Endothelial cell of umbilical vein (primary cell): ENCODE results near the gene GAB1. TPM values are rescaled to one million over a fixed set of nuclear protein-coding genes. Genes with fewer than 3 reads are reported as not detected.

ENCODE experiments used
- BruUV-seq: library from RNA; stranded (reverse); fragments of 400-500 nt; replicated peaks from 2 replicates; lab custom pipeline; 2021; lab: Mats Ljungman, UMichigan
- CTCF ChIA-PET: fragments of 300-600, 350-600 bp; sonication (Branson Sonifier 250); formaldehyde crosslinking; loops from one replicate; lab custom pipeline; 2021; ENCODE audit warnings: antibody characterized with exemption, inconsistent platforms; lab: Charles Lee
- POLR2A ChIA-PET: fragments of 300-600, 350-600 bp; sonication (Branson Sonifier 250); formaldehyde crosslinking; loops from one replicate; lab custom pipeline; 2021; ENCODE audit warnings: antibody characterized with exemption, inconsistent platforms; lab: Charles Lee
- DNase-seq: peaks from one replicate; pipeline ENCODE4 v3.0.0-alpha.2; 2011; ENCODE audit warnings: low read depth, low spot score
- FAIRE-seq: peaks from 2 replicates; lab custom pipeline; 2011; peaks lifted over from hg19 to GRCh38; lab: Jason Lieb, UNC
- H2AFZ ChIP-seq: 2 replicates; pipeline ENCODE4 v1.6.0; 2012; ENCODE audit warnings: low read depth, low read length, control low read depth, inconsistent platforms
- H3K27ac ChIP-seq: 2 replicates; pipeline ENCODE4 v1.5.1; 2011; ENCODE audit warnings: low read depth, mild to moderate bottlenecking, control low read depth, low read length, moderate library complexity; ENCODE audit not compliant: insufficient read depth
- H3K27me3 ChIP-seq, 2 experiments: 2 replicates each; pipeline versions ENCODE4 v1.6.0 to v1.6.1; 2011; ENCODE audit warnings: low read length in 2 of 2, mixed read lengths in 1 of 2; ENCODE audit not compliant: control insufficient read depth in 2 of 2, insufficient read depth in 2 of 2
- H3K36me3 ChIP-seq, 2 experiments: 2 replicates in 1 of 2; 3 replicates in 1 of 2; pipeline ENCODE4 v1.5.1; 2011; ENCODE audit warnings: low read length in 2 of 2, mild to moderate bottlenecking in 1 of 2, moderate library complexity in 1 of 2; ENCODE audit not compliant: control insufficient read depth in 2 of 2, insufficient read depth in 2 of 2; ENCODE audit errors: extremely low read depth in 1 of 2
- H3K4me1 ChIP-seq: 3 replicates; pipeline ENCODE4 v1.5.1; 2011; ENCODE audit warnings: mild to moderate bottlenecking, low read length; ENCODE audit not compliant: control insufficient read depth, insufficient read depth; ENCODE audit errors: extremely low read depth
- H3K4me2 ChIP-seq: 2 replicates; pipeline ENCODE4 v1.6.1; 2011; ENCODE audit warnings: low read length, control low read depth, mixed read lengths; ENCODE audit not compliant: insufficient read depth
- H3K4me3 ChIP-seq, 3 experiments: fragments of 200-600 bp in 1 of 3; sonication (generic), shearing (Covaris generic) in 1 of 3; replicated peaks in 1 of 3; 2 replicates each; pipeline ENCODE4 v1.5.1; 2011 to 2016; ENCODE audit warnings: control low read depth in 3 of 3, low read length in 3 of 3, mild to moderate bottlenecking in 2 of 3, inconsistent platforms in 1 of 3, low read depth in 1 of 3, moderate library complexity in 1 of 3; ENCODE audit not compliant: insufficient read depth in 1 of 3
- H3K79me2 ChIP-seq: 2 replicates; pipeline ENCODE4 v1.6.0; 2012; ENCODE audit warnings: low read length, inconsistent platforms; ENCODE audit not compliant: control insufficient read depth, insufficient read depth
- H3K9ac ChIP-seq: replicated peaks from 2 replicates; pipeline ENCODE3; 2011; ENCODE audit warnings: low read length, control low read depth; ENCODE audit not compliant: insufficient read depth; ENCODE audit errors: extremely low read depth
- H3K9me1 ChIP-seq: replicated peaks from 3 replicates; pipeline ENCODE4 v1.6.0; 2011; ENCODE audit warnings: mild to moderate bottlenecking, low read length; ENCODE audit not compliant: control insufficient read depth, insufficient read depth; ENCODE audit errors: extremely low read depth
- H3K9me3 ChIP-seq: replicated peaks from 2 replicates; pipeline ENCODE4 v1.5.1; 2012; ENCODE audit warnings: low read length, inconsistent platforms; ENCODE audit not compliant: control insufficient read depth, insufficient read depth
- H4K20me1 ChIP-seq: replicated peaks from 2 replicates; pipeline ENCODE3; 2011; ENCODE audit warnings: mild to moderate bottlenecking, low read length; ENCODE audit not compliant: control insufficient read depth, insufficient read depth; ENCODE audit errors: extremely low read depth
- CTCF ChIP-seq, 2 donors: IDR thresholded peaks; 1 replicate in 1 of 2; 2 replicates in 1 of 2; pipeline ENCODE4 v1.5.1; 2011; ENCODE audit warnings: low read length in 2 of 2, mild to moderate bottlenecking in 2 of 2, moderate library complexity in 2 of 2, control low read depth in 1 of 2, inconsistent platforms in 1 of 2, low read depth in 1 of 2; ENCODE audit not compliant: insufficient read depth in 1 of 2; ENCODE audit errors: extremely low read depth in 1 of 2
- EZH2 ChIP-seq: IDR thresholded peaks from 2 replicates; pipeline ENCODE4 v1.6.1; 2012; ENCODE audit warnings: borderline replicate concordance, low read depth, mild to moderate bottlenecking, moderate library complexity, low read length, inconsistent platforms; ENCODE audit not compliant: severe bottlenecking
- FOS ChIP-seq: IDR thresholded peaks from 2 replicates; pipeline ENCODE4 v1.6.1; 2011; ENCODE audit warnings: mild to moderate bottlenecking, low read length, moderate library complexity, borderline replicate concordance; ENCODE audit not compliant: insufficient read depth
- GATA2 ChIP-seq: IDR thresholded peaks from 2 replicates; pipeline ENCODE4 v1.7.0; 2011; ENCODE audit warnings: low read depth, mild to moderate bottlenecking, moderate library complexity, mixed read lengths, low read length; ENCODE audit not compliant: insufficient read length, insufficient read depth
- JUN ChIP-seq: IDR thresholded peaks from 2 replicates; pipeline ENCODE4 v1.6.1; 2011; ENCODE audit warnings: borderline replicate concordance, low read depth; ENCODE audit not compliant: insufficient read length, insufficient read depth
- MAX ChIP-seq: IDR thresholded peaks from 2 replicates; pipeline ENCODE4 v1.6.1; 2011; ENCODE audit not compliant: insufficient read depth, insufficient read length
- MYC ChIP-seq: IDR thresholded peaks from one replicate; pipeline ENCODE4 v1.6.1; 2011; ENCODE audit warnings: mild to moderate bottlenecking, low read depth, low read length
- POLR2A ChIP-seq: IDR thresholded peaks from 2 replicates; pipeline ENCODE4 v1.6.1; 2012; ENCODE audit warnings: low read depth, mild to moderate bottlenecking, control low read depth, low read length
- POLR2AphosphoS5 ChIP-seq: IDR thresholded peaks from 2 replicates; pipeline ENCODE4 v1.6.1; 2012; ENCODE audit warnings: low read depth, mild to moderate bottlenecking, control low read depth, low read length, moderate library complexity; ENCODE audit not compliant: insufficient read depth
- dilution Hi-C: fragments of 300-500 bp; cut with MboI; formaldehyde crosslinking; loops from one replicate; pipeline ENCODE4 v1.15.0; 2019; ENCODE audit warnings: low sequenced_read_pairs; ENCODE audit not compliant: extremely low pct_ligation_motif_present
- intact Hi-C: fragments of 100-400 bp; cut with micrococcal nuclease; formaldehyde crosslinking; loops from one replicate; pipeline ENCODE4 v1.10.0; 2022
- polyA plus RNA-seq, 4 experiments: library from polyadenylated mRNA; depleted of rRNA in 3 of 4; stranded (reverse) in 3 of 4; unstranded in 1 of 4; fragments of >200 nt; gene quantifications; 2 replicates each; pipeline versions ENCODE4 v1.2.1 to v1.2.3, GENCODE V29; 2011 to 2012; ENCODE audit warnings: missing spikeins in 1 of 4
- total RNA-seq: library from RNA; stranded (reverse); gene quantifications from 2 replicates; pipeline ENCODE4 v1.2.3, GENCODE V29; 2021

The GAB1 gene
- total and polyA plus RNA-seq, 2 donors (not counting 3 experiments of a cell fraction or from before 2014, with no cell fraction given) = 9.3 to 37.7 TPM

- H2AFZ ChIP-seq = no peak overlapping the region
- H3K4me3 ChIP-seq = no peak overlapping the region
- dilution Hi-C loops (no loop called here), intact Hi-C loops (loop anchor here (1.0 kb wide), 1 partner anchor 34 kb away; no protein-coding TSS in a partner anchor)
- POLR2A ChIA-PET = no interaction called here
- H3K27ac ChIP-seq = no peak overlapping the region
- peaks cover 15% of the 10 kb centered on the region for H3K4me1 ChIP-seq
- no peaks in the 10 kb centered on the region for H3K27me3 ChIP-seq
- TF ChIP-seq POLR2AphosphoS5 (no peak), EZH2 (no peak), MYC (no peak), POLR2A (no peak), FOS (no peak), JUN (no peak), CTCF (IDR thresholded peaks at IDR 0.05; ENCODE audit: extremely low read depth in 1 of 2, insufficient read depth in 1 of 2, low read depth in 1 of 2, low read length in 2 of 2) (no peak), MAX (no peak), GATA2 (no peak)
- no peaks in the 10 kb centered on the region for H3K79me2 ChIP-seq
- no peak for DNase-seq
- no peaks in the 10 kb centered on the region for H3K9me1 ChIP-seq
- H3K9me3 ChIP-seq = no peaks in the 10 kb centered on the region
- BruUV-seq = no TSS peak
- peaks cover 0 to 3% of the 10 kb centered on the region in 2 experiments for H3K36me3 ChIP-seq
- H3K9ac ChIP-seq = no peak overlapping the region
- no peaks in the 10 kb centered on the region for H4K20me1 ChIP-seq
- no peak for FAIRE-seq
- CTCF ChIA-PET = interaction anchor here (0.9 kb wide), 2 partner anchors 9 to 38 kb away, joined by 3 read pairs; no protein-coding TSS in a partner anchor
- H3K4me2 ChIP-seq = no peak overlapping the region
These were observed 105.0 kb downstream of the GAB1 start for GRCh38 chr4:143441678-143442077.
